ENCODE results near the gene CLCNKA. TPM values are rescaled to one million over a fixed set of nuclear protein-coding genes. Genes with fewer than 3 reads are reported as not detected.

CLCNKA gene
- total RNA-seq (2022; extraction: Qiagen RNA extraction) = 0.14 to 0.26 TPM in 2 of 5 replicates, not detected in the others

DNA sequence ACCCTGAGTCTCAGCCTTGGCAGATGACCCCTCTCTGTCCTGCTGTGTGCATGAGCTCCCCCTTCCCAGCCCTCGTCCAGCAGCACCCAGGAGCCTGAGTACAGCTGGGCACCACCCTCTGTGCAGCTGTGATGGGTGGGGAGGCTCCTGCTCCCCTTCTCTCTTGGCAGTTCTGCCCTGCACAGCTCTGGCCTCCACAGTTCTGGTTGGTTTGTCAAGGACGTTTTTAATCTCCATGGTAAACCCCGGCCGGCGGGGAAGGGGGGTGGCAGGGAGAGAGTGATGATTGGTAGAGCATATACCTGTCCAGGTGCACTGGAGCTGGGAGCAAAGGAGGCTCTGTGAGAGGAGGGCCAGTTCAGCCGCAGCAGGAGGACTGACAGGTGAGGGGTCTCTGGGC is at the start of gene CLCNKA:
Gene CLCNKA, plus strand, starts transcription at position 356 of the 400 bp plus-strand sequence. CDS start 584 bp downstream, outside the sequence.

GRCh38 chr1:15975805-15976680 is 45.8 kb upstream of the CLCNKA start, which contains the start of gene ZBTB17:
ZBTB17 (minus strand) TSS chr1:15976101; CDS start chr1:15948495, 27,606 bp downstream.

GRCh38 chr1:16017461-16018303 is 4.2 kb upstream of the CLCNKA start, which contains the start of gene HSPB7:
HSPB7 (minus strand) TSS chr1:16018043; CDS start chr1:16017963, 80 bp downstream.

DNA sequence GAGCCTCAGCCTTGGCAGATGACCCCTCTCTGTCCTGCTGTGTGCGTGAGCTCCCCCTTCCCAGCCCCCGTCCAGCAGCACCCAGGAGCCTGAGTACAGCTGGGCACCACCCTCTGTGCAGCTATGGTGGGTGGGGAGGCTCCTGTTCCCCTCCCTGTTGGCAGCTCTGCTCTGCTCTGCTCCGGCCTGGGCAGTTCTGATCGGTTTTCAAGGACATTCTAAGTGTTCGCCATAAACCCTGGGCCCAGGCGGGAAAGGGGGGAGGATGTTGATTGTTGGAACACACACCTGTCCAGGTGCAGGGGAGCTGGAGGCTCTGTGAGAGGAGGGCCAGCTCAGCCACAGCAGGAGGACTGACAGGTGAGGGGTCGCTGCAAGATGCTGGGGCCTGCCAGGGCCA is 21.7 kb downstream of the CLCNKA start, which contains the start of gene CLCNKB:
Gene CLCNKB, plus strand, starts transcription at position 262 of the 400 bp plus-strand sequence. CDS start 711 bp downstream, outside the sequence.

GRCh38 chr1:16073490-16074119 is 51.8 kb downstream of the CLCNKA start, which contains the start of gene FAM131C:
FAM131C (minus strand) TSS chr1:16073651; CDS start chr1:16073442, 209 bp downstream.

Other genes starting within 250 kb of the CLCNKA start
- gene UQCRHL, start 214.4 kb upstream of the CLCNKA start, total RNA-seq (2022; extraction: Qiagen RNA extraction) = 5.8 to 8.9 TPM (median 6.2 TPM) in 5 replicates
- gene SPEN, start 174.3 kb upstream of the CLCNKA start, total RNA-seq (2022; extraction: Qiagen RNA extraction) = 36.4 to 40.4 TPM (median 39.8 TPM) in 5 replicates
- gene ZBTB17, start 45.9 kb upstream of the CLCNKA start, total RNA-seq (2022; extraction: Qiagen RNA extraction) = 10.2 to 18.4 TPM (median 13.0 TPM) in 5 replicates
- gene SRARP, start 17.8 kb upstream of the CLCNKA start, total RNA-seq (2022; extraction: Qiagen RNA extraction) = not detected in 5 replicates
- gene HSPB7, start 4.0 kb upstream of the CLCNKA start, total RNA-seq (2022; extraction: Qiagen RNA extraction) = 0.07 TPM in 1 of 5 replicates, not detected in the others
- 0.10 TPM in 1 of 5 replicates, not detected in the others for gene CLCNKB, start 21.7 kb downstream of the CLCNKA start, total RNA-seq (2022; extraction: Qiagen RNA extraction)
- 13.7 to 19.5 TPM (median 18.8 TPM) in 5 replicates for gene FAM131C, start 51.6 kb downstream of the CLCNKA start, total RNA-seq (2022; extraction: Qiagen RNA extraction)
- 98.7 to 150 TPM (median 137 TPM) in 5 replicates for gene EPHA2, start 134.0 kb downstream of the CLCNKA start, total RNA-seq (2022; extraction: Qiagen RNA extraction)
- 5.3 to 6.6 TPM (median 6.2 TPM) in 5 replicates for gene ARHGEF19, start 190.6 kb downstream of the CLCNKA start, total RNA-seq (2022; extraction: Qiagen RNA extraction)
- 2.5 to 4.5 TPM (median 3.2 TPM) in 5 replicates for gene CPLANE2, start 215.1 kb downstream of the CLCNKA start, total RNA-seq (2022; extraction: Qiagen RNA extraction)

Measured in A549 treated with Mapracorat at 1 μM for 4 hours (cell line).